Activated T-cell treated with anti-CD3 and anti-CD28 coated beads, Interleukin-2, amount 50 U/mL, for 24 hours (primary cell): ENCODE results near the gene BCKDHB.

Source experiments
- DNase-seq: peaks from one replicate; pipeline ENCODE4 v3.0.0-alpha.2; 2020
- H3K27ac Mint-ChIP-seq: 2 replicates; pipeline ENCODE4 v1.8.0; 2020; ENCODE audit warnings: mild to moderate bottlenecking, mixed read lengths
- H3K27me3 Mint-ChIP-seq: 2 replicates; pipeline ENCODE4 v1.8.0; 2020; ENCODE audit warnings: mixed read lengths
- H3K36me3 Mint-ChIP-seq: 2 replicates; pipeline ENCODE4 v1.8.0; 2020; ENCODE audit warnings: low read depth, mixed read lengths
- H3K4me1 Mint-ChIP-seq: 2 replicates; pipeline ENCODE4 v1.8.0; 2020; ENCODE audit warnings: low read depth, mixed read lengths
- H3K4me3 Mint-ChIP-seq: 2 replicates; pipeline ENCODE4 v1.8.0; 2020; ENCODE audit warnings: mild to moderate bottlenecking, moderate library complexity, mixed read lengths
- H3K9me3 Mint-ChIP-seq: 2 replicates; pipeline ENCODE4 v1.8.0; 2020; ENCODE audit warnings: mixed read lengths

The BCKDHB gene

DNA sequence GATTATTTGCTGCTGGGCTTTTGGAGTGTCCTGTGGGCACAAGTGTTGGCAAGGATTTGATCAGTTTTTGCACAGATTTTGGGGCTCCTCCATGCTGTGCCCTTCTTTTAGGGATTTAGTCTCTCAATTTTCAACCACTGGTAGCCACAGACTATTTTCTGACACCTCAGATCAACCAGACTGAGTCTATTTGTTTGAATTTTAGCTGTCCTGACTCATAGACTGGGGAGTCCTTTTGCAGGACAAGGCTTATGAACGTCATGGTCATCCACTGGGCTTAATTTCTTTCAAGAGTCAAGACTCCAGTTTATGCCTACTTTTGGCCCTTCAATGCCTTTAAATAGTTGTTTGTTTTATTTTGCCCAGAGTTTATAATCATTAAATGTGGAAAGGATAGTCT is 59.3 kb downstream of the BCKDHB start:
- DNase-seq, result no peak
- Mint-ChIP-seq H3K9me3 (no peaks in the 10 kb centered on the region), H3K4me1 (peaks cover 2% of the 10 kb centered on the region), H3K36me3 (peaks cover 18% of the 10 kb centered on the region), H3K27me3 (no peaks in the 10 kb centered on the region), H3K4me3 (no peak overlapping the region), H3K27ac (no peak overlapping the region)

- no peak for DNase-seq
- Mint-ChIP-seq H3K4me3 (no peak overlapping the region), H3K36me3 (peaks cover 47% of the 10 kb centered on the region), H3K9me3 (no peaks in the 10 kb centered on the region), H3K4me1 (peaks cover 2% of the 10 kb centered on the region), H3K27me3 (no peaks in the 10 kb centered on the region), H3K27ac (no peak overlapping the region)
These were observed 64.0 kb downstream of the BCKDHB start for GRCh38 chr6:80170433-80170832.

DNA sequence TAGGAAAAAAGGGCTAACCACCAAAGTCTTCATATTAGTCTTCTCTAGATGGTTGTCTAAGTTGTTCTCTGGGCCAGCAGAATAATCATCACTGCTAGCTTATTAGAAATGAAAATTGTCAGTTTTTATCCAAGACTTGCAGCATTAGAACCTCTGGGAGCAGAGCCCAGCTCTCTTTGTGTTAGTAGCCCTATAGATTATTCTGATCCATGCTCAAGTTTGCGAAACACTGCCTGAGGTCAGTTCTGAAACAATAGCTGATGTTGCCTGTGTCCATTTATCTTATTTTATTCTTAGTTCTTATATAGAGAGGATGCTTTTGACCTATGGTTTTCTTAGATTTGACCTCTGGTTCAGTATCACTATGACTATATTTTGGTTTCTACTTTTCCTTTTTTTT is 66.9 kb downstream of the BCKDHB start:
- Mint-ChIP-seq H3K36me3 (peaks cover 53% of the 10 kb centered on the region), H3K27me3 (no peaks in the 10 kb centered on the region), H3K4me1 (no peaks in the 10 kb centered on the region), H3K27ac (no peak overlapping the region), H3K9me3 (no peaks in the 10 kb centered on the region), H3K4me3 (no peak overlapping the region)
- no peak for DNase-seq

- Mint-ChIP-seq H3K4me1 (no peaks in the 10 kb centered on the region), H3K36me3 (peaks cover 47% of the 10 kb centered on the region), H3K27ac (no peak overlapping the region), H3K9me3 (no peaks in the 10 kb centered on the region), H3K27me3 (no peaks in the 10 kb centered on the region), H3K4me3 (no peak overlapping the region)
- DNase-seq, result no peak
These were observed 68.6 kb downstream of the BCKDHB start for GRCh38 chr6:80174900-80175572.

DNA sequence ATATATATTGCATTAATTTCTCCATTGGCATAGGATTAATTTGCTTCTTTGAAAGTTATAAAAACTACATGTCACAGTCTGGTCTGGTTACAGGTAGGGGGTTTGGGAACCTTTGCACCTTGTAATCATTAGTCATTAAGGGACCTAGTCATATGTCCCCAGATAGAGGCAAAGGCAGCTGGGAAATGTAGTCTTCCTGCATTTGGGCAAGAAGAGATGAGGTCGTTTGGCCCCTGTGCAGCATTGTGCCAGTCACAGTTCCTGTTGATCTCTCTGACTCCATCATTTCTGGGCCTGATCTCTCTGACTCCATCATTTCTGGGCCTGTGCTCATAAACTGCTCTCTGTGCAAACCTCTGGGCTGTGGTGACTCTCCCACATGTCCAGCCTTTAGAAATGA is 73.2 kb downstream of the BCKDHB start:
- Mint-ChIP-seq H3K27me3 (no peaks in the 10 kb centered on the region), H3K4me3 (no peak overlapping the region), H3K4me1 (no peaks in the 10 kb centered on the region), H3K36me3 (peaks cover 30% of the 10 kb centered on the region), H3K27ac (no peak overlapping the region), H3K9me3 (peaks cover 2% of the 10 kb centered on the region)
- DNase-seq, result no peak

DNA sequence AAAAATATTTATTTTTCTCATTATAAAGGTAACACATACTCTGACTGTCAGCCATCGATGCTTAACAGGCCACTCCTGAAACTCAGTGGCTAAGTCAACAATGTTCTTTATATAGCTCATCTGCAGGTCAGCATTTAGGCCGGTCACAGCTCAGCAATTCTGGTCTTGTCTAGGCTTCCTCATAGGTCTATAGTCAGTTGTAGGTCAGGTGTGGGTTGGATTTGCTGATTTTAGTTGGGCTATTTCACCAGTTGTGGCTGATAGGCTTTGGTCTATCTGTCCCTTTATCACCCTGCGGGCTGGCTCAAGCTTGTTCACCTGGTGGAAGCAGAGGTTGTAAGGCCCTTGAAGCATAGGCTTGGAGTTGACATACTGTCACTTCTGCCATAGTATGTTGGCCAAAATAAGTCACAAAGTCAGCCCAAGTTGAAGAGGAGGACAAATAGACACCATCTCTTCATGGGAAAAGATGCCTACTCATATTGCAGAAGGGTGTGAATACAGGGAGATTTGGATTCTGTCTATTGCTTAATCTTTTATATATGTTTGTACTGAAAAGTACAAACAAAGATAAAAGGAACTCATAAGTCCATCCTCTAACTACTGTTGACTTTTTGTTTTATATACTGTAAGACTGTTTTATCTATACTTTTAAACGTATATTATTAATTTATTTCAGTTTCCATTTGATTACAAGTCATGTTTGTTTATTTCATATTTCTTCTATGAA is 75.0 kb downstream of the BCKDHB start:
- Mint-ChIP-seq H3K36me3 (peaks cover 32% of the 10 kb centered on the region), H3K9me3 (peaks cover 6% of the 10 kb centered on the region), H3K27ac (no peak overlapping the region)

DNA sequence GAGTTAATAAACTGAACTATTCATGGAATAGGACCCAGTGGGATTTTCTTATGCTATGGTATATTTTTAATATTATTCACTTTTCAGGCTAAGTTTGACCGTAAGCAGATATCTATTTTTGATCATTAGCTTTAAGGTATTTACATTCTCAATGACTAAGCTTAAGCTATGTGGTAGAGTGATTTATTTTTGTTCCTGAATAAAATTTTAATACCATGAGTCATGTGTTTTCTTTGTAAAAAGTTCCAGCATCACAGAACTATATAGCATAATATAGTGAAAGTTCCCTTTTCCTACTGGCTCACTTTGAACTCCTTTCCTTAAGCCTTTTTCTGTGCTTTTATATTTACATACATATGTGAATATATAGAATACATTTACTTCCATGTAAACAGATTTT is 75.8 kb downstream of the BCKDHB start:
- Mint-ChIP-seq H3K27ac (no peak overlapping the region), H3K4me3 (no peak overlapping the region), H3K27me3 (no peaks in the 10 kb centered on the region), H3K36me3 (peaks cover 34% of the 10 kb centered on the region), H3K4me1 (no peaks in the 10 kb centered on the region), H3K9me3 (peaks cover 7% of the 10 kb centered on the region)
- DNase-seq, result no peak

More for the DNA sequence above, 75.0 kb downstream of the BCKDHB start:
- no peak overlapping the region for H3K4me3 Mint-ChIP-seq
- H3K27me3 Mint-ChIP-seq, result no peaks in the 10 kb centered on the region
- no peaks in the 10 kb centered on the region for H3K4me1 Mint-ChIP-seq
- no peak for DNase-seq

GRCh38 chr6:80183019-80183795 is 76.7 kb downstream of the BCKDHB start:
- Mint-ChIP-seq H3K36me3 (peaks cover 35% of the 10 kb centered on the region), H3K27ac (no peak overlapping the region), H3K4me3 (no peak overlapping the region), H3K4me1 (no peaks in the 10 kb centered on the region), H3K27me3 (no peaks in the 10 kb centered on the region), H3K9me3 (peaks cover 10% of the 10 kb centered on the region)
- no peak for DNase-seq

DNA sequence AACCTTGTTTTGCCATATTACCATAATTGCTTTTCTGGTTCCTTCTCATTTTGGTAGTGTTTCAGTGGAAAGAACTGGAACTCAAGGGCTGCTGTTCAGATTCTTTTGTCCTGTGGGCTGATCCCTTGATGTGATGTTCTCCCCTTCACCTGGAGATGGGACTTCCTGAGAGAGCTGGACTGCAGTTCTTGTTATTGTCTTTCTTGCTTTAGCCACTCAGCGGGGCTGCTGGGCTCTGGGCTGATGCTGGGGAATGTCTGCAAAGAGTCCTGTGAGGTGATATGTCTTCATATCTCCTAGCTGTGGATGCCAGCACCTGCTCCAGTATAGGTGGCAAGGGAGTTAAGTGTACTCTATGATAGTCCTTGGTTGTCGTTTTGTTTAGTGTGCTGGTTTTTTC is 79.0 kb downstream of the BCKDHB start:
- DNase-seq, result no peak
- Mint-ChIP-seq H3K27ac (no peak overlapping the region), H3K36me3 (peaks cover 32% of the 10 kb centered on the region), H3K4me3 (no peak overlapping the region), H3K4me1 (no peaks in the 10 kb centered on the region), H3K9me3 (peaks cover 10% of the 10 kb centered on the region), H3K27me3 (no peaks in the 10 kb centered on the region)

GRCh38 chr6:80186082-80186481 is 79.6 kb downstream of the BCKDHB start:
- no peaks in the 10 kb centered on the region for H3K4me1 Mint-ChIP-seq
- peaks cover 32% of the 10 kb centered on the region for H3K36me3 Mint-ChIP-seq
- H3K9me3 Mint-ChIP-seq, result peaks cover 10% of the 10 kb centered on the region

DNA sequence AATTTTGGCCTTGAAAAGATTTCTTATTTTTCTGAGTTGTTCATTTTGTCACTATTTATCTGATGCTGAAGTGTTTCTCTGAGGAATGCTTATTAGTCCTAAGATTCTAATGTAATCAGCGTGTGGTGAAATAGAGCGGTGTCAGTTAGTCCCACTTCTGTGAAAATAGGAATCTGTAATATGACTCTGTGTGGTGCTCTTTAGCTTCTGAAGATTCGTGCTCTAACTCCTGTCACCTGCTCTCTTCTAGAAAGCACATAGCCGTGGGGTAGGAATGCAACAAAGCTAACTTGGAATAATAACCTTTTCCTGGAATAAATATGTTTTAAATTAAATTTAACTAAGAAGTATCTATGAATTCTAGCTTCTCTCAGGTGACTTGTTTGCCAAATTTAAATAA is 90.4 kb downstream of the BCKDHB start:
- peaks cover 6% of the 10 kb centered on the region for H3K36me3 Mint-ChIP-seq
- no peak for DNase-seq
- no peak overlapping the region for H3K4me3 Mint-ChIP-seq
- H3K4me1 Mint-ChIP-seq, result no peaks in the 10 kb centered on the region
- no peaks in the 10 kb centered on the region for H3K9me3 Mint-ChIP-seq
- H3K27me3 Mint-ChIP-seq, result no peaks in the 10 kb centered on the region
- no peak overlapping the region for H3K27ac Mint-ChIP-seq

More at GRCh38 chr6:80186082-80186481, 79.6 kb downstream of the BCKDHB start:
- no peak overlapping the region for H3K4me3 Mint-ChIP-seq
- DNase-seq, result no peak
- no peaks in the 10 kb centered on the region for H3K27me3 Mint-ChIP-seq
- no peak overlapping the region for H3K27ac Mint-ChIP-seq

GRCh38 chr6:80197474-80197873 is 91.0 kb downstream of the BCKDHB start:
- no peaks in the 10 kb centered on the region for H3K27me3 Mint-ChIP-seq
- no peak overlapping the region for H3K4me3 Mint-ChIP-seq
- no peak overlapping the region for H3K27ac Mint-ChIP-seq
- H3K4me1 Mint-ChIP-seq, result no peaks in the 10 kb centered on the region
- no peak for DNase-seq
- H3K36me3 Mint-ChIP-seq, result peaks cover 6% of the 10 kb centered on the region
- no peaks in the 10 kb centered on the region for H3K9me3 Mint-ChIP-seq

DNA sequence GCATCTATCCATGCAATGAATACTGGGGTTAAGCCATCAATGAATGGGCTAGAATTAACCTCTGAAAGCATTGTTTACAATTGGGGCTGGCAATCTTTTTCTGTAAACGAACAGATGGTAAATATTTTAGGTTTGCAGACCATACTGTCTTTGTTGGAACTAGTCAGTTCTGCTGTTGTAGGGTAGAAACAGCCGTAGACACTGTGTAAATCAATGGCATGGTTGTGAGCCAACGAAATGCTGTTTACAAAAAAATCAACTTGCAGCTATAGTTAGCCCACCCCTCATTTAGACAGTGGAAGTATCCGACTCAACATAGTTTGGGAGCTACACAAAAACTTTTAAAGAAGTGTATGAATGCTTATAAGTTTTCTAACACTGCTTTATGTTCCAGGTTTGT is 91.5 kb downstream of the BCKDHB start:
- Mint-ChIP-seq H3K4me3 (no peak overlapping the region), H3K9me3 (no peaks in the 10 kb centered on the region), H3K27ac (no peak overlapping the region), H3K36me3 (peaks cover 9% of the 10 kb centered on the region), H3K27me3 (no peaks in the 10 kb centered on the region), H3K4me1 (no peaks in the 10 kb centered on the region)
- DNase-seq, result no peak

GRCh38 chr6:80203283-80203682 is 96.8 kb downstream of the BCKDHB start:
- Mint-ChIP-seq H3K4me3 (no peak overlapping the region), H3K4me1 (no peaks in the 10 kb centered on the region), H3K9me3 (no peaks in the 10 kb centered on the region), H3K27ac (no peak overlapping the region), H3K36me3 (peaks cover 24% of the 10 kb centered on the region), H3K27me3 (no peaks in the 10 kb centered on the region)
- DNase-seq, result no peak

DNA sequence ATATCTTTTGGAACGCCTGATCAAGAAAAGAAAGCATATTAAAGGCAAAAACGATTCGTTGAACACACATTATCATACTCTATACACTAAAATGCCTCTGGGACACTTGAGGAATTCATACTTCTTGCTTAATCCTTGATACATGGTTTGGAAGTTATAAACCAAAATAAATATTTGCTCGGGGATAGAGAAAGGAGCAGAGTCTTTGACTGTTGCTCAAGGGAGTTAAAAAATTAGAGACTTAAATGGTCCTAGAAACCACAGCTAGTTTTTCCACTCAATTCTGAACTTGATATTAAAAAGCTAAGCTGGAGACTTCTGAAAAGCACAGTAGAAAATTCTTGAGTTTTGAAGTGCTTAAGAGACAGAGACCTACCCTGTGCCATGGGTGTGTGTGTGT is 98.9 kb downstream of the BCKDHB start:
- Mint-ChIP-seq H3K36me3 (peaks cover 22% of the 10 kb centered on the region), H3K27me3 (no peaks in the 10 kb centered on the region), H3K4me1 (no peaks in the 10 kb centered on the region), H3K4me3 (no peak overlapping the region), H3K9me3 (no peaks in the 10 kb centered on the region), H3K27ac (no peak overlapping the region)
- DNase-seq, result no peak
